ENCODE results near the gene RPTOR.

GRCh38 chr17:80698297-80698696 lies 153.7 kb downstream of the RPTOR start:
- TF ChIP-seq EP300 (IDR thresholded peaks at IDR 0.05; ENCODE audit: borderline replicate concordance in 1 of 2, control insufficient read depth in 1 of 2, low read depth in 2 of 2, low read length in 2 of 2) (no peak), RAD21 (IDR thresholded peaks at IDR 0.05; ENCODE audit: insufficient read depth, low read depth, low read length) (no peak), CTCF (IDR thresholded peaks at IDR 0.05 in 2 of 3, conservative IDR thresholded peaks at IDR 0.05 in 1 of 3; ENCODE audit: control insufficient read depth in 2 of 3, extremely low read depth in 1 of 3, insufficient read depth in 1 of 3, low read depth in 3 of 3, low read length in 3 of 3) (no peak), NRF1 (conservative IDR thresholded peaks at IDR 0.05; ENCODE audit: low read depth, low read length) (no peak), CHD2 (IDR thresholded peaks at IDR 0.05; ENCODE audit: borderline replicate concordance, low read depth, low read length) (no peak), IRF3 (IDR thresholded peaks at IDR 0.05) (no peak), ESRRA (IDR thresholded peaks at IDR 0.05; ENCODE audit: low read length) (no peak), SKIL (IDR thresholded peaks at IDR 0.05; ENCODE audit: low read depth, poor library complexity, severe bottlenecking) (no peak), SP1 (IDR thresholded peaks at IDR 0.05; ENCODE audit: low read depth, low read length) (no peak), STAT1 (conservative IDR thresholded peaks at IDR 0.05) (no peak)
